GM13977 (cell line): ENCODE results near the gene IQCH.

ENCODE experiments used
- DNase-seq: peaks from one replicate; pipeline ENCODE4 v3.0.0; 2012; ENCODE audit warnings: low spot score
- in situ Hi-C: fragments of 300-500 bp; cut with MboI; formaldehyde crosslinking; loops from one replicate; pipeline ENCODE4 v1.12.0; 2022; ENCODE audit warnings: low sequenced_read_pairs, low pct_unique_long_range_greater_than_20kb, mixed read lengths, inconsistent platforms; ENCODE audit not compliant: unreplicated experiment
- TF ChIP-seq, protein P1 (sequence below): IDR thresholded peaks from 2 replicates; pipeline ENCODE4 v1.5.1; 2012; ENCODE audit warnings: mild to moderate bottlenecking, control low read depth; ENCODE audit not compliant: insufficient read depth; ENCODE audit errors: extremely low read depth, missing control alignments

The IQCH gene

DNA sequence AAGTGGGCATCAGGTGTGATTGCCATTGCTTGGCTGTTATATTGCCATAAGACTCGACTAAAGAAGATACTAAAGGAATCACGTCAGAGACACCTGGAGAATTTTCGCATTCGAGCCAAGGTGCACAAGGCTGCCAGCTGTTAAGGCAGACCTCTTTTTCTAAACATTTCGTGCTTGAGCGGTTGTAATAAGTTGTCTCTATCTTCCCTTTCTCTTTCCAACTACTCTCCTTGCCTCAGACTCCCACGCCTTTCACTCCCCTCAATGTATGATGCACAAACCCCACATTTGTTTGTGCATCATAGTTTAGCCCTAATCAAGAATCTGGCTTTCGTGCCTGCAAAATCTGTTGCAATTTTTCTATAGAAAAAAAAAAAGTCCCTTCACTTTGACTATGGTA lies 118.0 kb downstream of the IQCH start:
- in situ Hi-C loops = no loop called here
- TF ChIP-seq, protein P1, sequence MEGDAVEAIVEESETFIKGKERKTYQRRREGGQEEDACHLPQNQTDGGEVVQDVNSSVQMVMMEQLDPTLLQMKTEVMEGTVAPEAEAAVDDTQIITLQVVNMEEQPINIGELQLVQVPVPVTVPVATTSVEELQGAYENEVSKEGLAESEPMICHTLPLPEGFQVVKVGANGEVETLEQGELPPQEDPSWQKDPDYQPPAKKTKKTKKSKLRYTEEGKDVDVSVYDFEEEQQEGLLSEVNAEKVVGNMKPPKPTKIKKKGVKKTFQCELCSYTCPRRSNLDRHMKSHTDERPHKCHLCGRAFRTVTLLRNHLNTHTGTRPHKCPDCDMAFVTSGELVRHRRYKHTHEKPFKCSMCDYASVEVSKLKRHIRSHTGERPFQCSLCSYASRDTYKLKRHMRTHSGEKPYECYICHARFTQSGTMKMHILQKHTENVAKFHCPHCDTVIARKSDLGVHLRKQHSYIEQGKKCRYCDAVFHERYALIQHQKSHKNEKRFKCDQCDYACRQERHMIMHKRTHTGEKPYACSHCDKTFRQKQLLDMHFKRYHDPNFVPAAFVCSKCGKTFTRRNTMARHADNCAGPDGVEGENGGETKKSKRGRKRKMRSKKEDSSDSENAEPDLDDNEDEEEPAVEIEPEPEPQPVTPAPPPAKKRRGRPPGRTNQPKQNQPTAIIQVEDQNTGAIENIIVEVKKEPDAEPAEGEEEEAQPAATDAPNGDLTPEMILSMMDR = no peak
- DNase-seq = no peak

- in situ Hi-C loops = no loop called here
- no peak for DNase-seq
- TF ChIP-seq, protein P1 = no peak
These were observed 118.5 kb downstream of the IQCH start for GRCh38 chr15:67372986-67373675.

DNA sequence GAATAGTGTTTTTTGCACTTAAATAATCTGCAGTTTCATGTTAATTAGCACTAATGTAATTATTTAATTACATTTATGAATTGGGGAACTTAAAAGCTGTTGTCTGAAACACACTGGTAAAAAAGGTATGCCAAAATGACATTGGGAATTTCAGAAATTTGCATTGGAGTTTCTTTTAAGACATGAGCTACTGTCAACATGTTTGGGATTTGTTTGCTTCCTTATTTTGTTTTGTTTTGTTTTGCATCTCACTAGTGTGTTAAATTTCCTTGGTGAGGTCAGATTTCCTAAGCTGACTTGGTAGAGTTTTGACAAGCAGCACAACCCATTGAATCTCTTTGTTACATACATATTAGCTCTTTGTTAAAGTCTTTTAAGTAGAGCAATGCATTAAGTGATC lies 119.4 kb downstream of the IQCH start:
- in situ Hi-C loops = no loop called here
- TF ChIP-seq, protein P1 = no peak
- no peak for DNase-seq

DNA sequence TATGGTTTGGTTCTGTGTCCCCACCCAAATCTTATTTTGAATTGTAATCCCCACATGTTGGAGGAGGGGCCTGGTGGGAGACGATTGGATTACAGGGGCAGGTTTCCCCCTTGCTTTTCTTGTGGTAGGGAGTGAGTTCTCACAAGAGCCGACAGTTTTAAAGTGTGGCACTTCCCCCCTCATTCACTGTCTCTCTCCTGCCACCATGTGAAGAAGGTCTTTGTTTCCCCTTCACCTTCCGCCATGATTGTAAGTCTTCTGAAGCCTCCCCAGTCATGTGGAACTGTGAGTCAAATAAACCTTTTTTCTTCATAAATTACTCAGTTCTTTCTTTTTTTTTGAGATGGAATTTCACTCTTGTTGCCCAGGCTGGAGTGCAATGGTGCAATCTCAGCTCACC lies 124.9 kb downstream of the IQCH start:
- TF ChIP-seq, protein P1 = no peak
- DNase-seq = no peak
- in situ Hi-C loops = no loop called here

GRCh38 chr15:67380921-67381320 lies 126.3 kb downstream of the IQCH start:
- TF ChIP-seq, protein P1 = no peak
- DNase-seq = no peak
- in situ Hi-C loops = no loop called here

DNA sequence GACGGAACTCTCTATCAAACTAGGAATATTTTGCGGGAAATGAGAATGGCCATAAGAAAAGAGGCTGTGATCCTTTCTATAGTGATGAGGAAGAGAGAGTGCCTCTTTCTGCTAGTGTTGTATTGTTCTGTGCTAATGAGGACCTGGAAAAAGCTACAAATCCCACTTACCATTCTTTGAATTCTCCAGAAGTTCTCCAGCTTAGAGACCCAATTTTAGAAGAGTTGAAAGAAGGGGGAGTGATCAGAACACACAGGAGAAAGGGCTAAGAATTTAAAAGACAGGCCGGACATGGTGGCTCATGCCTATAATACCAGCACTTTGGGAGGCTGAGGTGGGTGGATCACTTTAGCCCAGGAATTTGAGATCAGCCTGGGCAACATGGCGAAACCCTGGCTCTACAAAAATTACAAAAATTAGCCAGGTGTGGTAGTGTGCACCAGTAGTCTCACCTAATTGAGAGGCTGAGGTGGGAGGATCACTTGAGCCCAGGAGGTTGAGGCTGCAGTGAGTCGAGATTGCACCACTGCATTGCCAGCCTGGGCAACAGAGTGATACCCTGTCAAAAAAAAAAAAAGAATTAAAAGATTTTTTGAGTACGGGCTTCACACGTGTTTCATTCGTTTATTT lies 126.9 kb downstream of the IQCH start:
- TF ChIP-seq, protein P1 = no peak
- no peak for DNase-seq
- in situ Hi-C loops = no loop called here
